Measurements from ENCODE around the gene CSMD2. TPM values are rescaled to one million over a fixed set of nuclear protein-coding genes. Genes with fewer than 3 reads are reported as not detected.

CSMD2 gene
- total and polyA plus RNA-seq, 8 donors: 0.20 to 0.81 (median 0.47) TPM

GRCh38 chr1:33886496-33886895 lies 278.5 kb downstream of the CSMD2 start:
- H3K27me3 ChIP-seq: peaks cover 0 to 8% of the 10 kb centered on the region in 2 donors
- H3K9me3 ChIP-seq: no peaks in the 10 kb centered on the region
- intact Hi-C loops (cut with DNase I): no loop called here
- ATAC-seq (no peak), DNase-seq (peak in 1 of 4 donors; percentile 4)
- no peaks in the 10 kb centered on the region for H3K36me3 ChIP-seq
- no peaks in the 10 kb centered on the region for H3K4me1 ChIP-seq
- TF ChIP-seq CTCF (IDR thresholded peaks at IDR 0.05): no peak
- H3K27ac ChIP-seq: no peak overlapping the region
- H3K4me3 ChIP-seq: no peak overlapping the region

- H3K9me3 ChIP-seq: no peaks in the 10 kb centered on the region
- H3K36me3 ChIP-seq: no peaks in the 10 kb centered on the region
- peaks cover 0 to 14% of the 10 kb centered on the region in 2 donors for H3K27me3 ChIP-seq
- intact Hi-C loops (cut with DNase I): no loop called here
- H3K4me1 ChIP-seq: no peaks in the 10 kb centered on the region
- no peak for DNase-seq
- H3K4me3 ChIP-seq: no peak overlapping the region
- H3K27ac ChIP-seq: no peak overlapping the region
- no peak for ATAC-seq
- TF ChIP-seq CTCF (IDR thresholded peaks at IDR 0.05): no peak
Measured at GRCh38 chr1:33880305-33880704, 284.7 kb downstream of the CSMD2 start.

- intact Hi-C loops (cut with DNase I): no loop called here
- H3K27me3 ChIP-seq: peaks cover 0 to 14% of the 10 kb centered on the region in 2 donors
- no peak overlapping the region for H3K27ac ChIP-seq
- no peaks in the 10 kb centered on the region for H3K4me1 ChIP-seq
- TF ChIP-seq CTCF (IDR thresholded peaks at IDR 0.05): no peak
- no peaks in the 10 kb centered on the region for H3K9me3 ChIP-seq
- no peak for ATAC-seq
- no peak for DNase-seq
- no peaks in the 10 kb centered on the region for H3K36me3 ChIP-seq
- no peak overlapping the region for H3K4me3 ChIP-seq
Measured at GRCh38 chr1:33878392-33878791, 286.6 kb downstream of the CSMD2 start.

DNA sequence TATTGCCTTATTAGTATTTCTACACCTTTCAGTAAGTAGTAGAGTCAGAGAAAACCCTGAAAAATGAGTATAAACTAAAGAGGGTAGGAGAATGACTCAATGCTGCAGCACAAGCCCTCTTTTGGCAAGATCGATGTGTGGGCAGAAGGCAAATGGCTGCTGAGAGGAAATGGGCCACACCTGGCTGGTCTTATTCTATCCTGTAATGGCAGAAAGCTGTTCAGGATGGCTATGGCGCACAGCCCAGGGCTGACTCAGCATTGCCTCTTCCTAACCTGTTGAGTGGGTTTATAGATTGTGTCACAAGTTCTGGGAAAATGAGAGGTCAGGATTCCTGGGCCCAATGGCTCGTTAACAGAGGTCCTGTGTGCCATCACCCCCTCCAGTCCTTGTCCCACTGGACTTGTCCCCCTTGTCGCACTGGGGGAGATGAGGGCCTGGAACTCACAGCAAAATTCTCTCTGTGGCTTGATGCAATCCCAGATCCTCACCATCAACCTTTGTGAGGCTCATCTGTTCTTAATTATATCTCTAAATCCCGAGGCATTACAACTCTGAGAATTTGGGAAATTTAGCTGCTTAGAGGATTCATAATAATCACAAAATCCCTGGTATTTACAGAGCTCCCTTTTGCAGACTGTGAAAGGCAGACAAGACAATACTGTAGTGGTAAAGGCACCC lies 287.9 kb downstream of the CSMD2 start:
- Histone ChIP-seq H3K4me3 (no peak overlapping the region), H3K27me3 (peaks cover 0 to 8% of the 10 kb centered on the region in 2 donors), H3K27ac (no peak overlapping the region), H3K36me3 (no peaks in the 10 kb centered on the region), H3K4me1 (no peaks in the 10 kb centered on the region), H3K9me3 (no peaks in the 10 kb centered on the region)
- no peak for TF ChIP-seq CTCF (IDR thresholded peaks at IDR 0.05)
- peak; percentile 41 for ATAC-seq
- intact Hi-C loops (cut with DNase I): no loop called here
- no peak for DNase-seq

GRCh38 chr1:33875862-33876261 lies 289.2 kb downstream of the CSMD2 start:
- no peak for DNase-seq
- no peak for TF ChIP-seq CTCF (IDR thresholded peaks at IDR 0.05)
- no peaks in the 10 kb centered on the region for H3K36me3 ChIP-seq
- no peaks in the 10 kb centered on the region for H3K9me3 ChIP-seq
- no peaks in the 10 kb centered on the region for H3K27me3 ChIP-seq
- no peak overlapping the region for H3K4me3 ChIP-seq
- no peaks in the 10 kb centered on the region for H3K4me1 ChIP-seq
- intact Hi-C loops (cut with DNase I): no loop called here
- no peak for ATAC-seq
- H3K27ac ChIP-seq: no peak overlapping the region
